VCaP (cell line): ENCODE measurements around the gene GRM7.

Experiments used
- H3K27ac ChIP-seq: fragments of 450-650 bp; 2 replicates; pipeline ENCODE4 v1.5.1; 2017
- CTCF ChIP-seq: fragments of 450-650 bp; conservative IDR thresholded peaks from 2 replicates; pipeline ENCODE4 v1.5.1; 2017; ENCODE audit warnings: mild to moderate bottlenecking, moderate library complexity

Gene GRM7

GRCh38 chr3:7385635-7386034 is 524.7 kb downstream of the GRM7 start:
- no peak for TF ChIP-seq CTCF
- no peak overlapping the region for H3K27ac ChIP-seq

- TF ChIP-seq CTCF = no peak
- no peak overlapping the region for H3K27ac ChIP-seq
Measured at GRCh38 chr3:7388026-7388425, 527.1 kb downstream of the GRM7 start.

GRCh38 chr3:7392206-7392605 is 531.3 kb downstream of the GRM7 start:
- TF ChIP-seq CTCF = no peak
- H3K27ac ChIP-seq = no peak overlapping the region

GRCh38 chr3:7393944-7394605 is 533.2 kb downstream of the GRM7 start:
- no peak for TF ChIP-seq CTCF
- H3K27ac ChIP-seq = no peak overlapping the region

- TF ChIP-seq CTCF = no peak
- no peak overlapping the region for H3K27ac ChIP-seq
Measured at GRCh38 chr3:7396534-7396933, 535.6 kb downstream of the GRM7 start.

- no peak overlapping the region for H3K27ac ChIP-seq
- no peak for TF ChIP-seq CTCF
Measured at GRCh38 chr3:7397097-7397496, 536.2 kb downstream of the GRM7 start.

- no peak for TF ChIP-seq CTCF
- H3K27ac ChIP-seq = no peak overlapping the region
Measured at GRCh38 chr3:7400360-7400759, 539.4 kb downstream of the GRM7 start.
